H1 (cell line): ENCODE results near the gene DDX49. TPM values are rescaled to one million over a fixed set of nuclear protein-coding genes. Genes with fewer than 3 reads are reported as not detected.

Experiments used
- CTCF ChIA-PET: fragments of 300-600 bp; sonication (Branson Sonifier 250); formaldehyde crosslinking; loops from one replicate; lab custom pipeline; 2021; ENCODE audit not compliant: partially characterized antibody; lab: Charles Lee
- POLR2A ChIA-PET: fragments of 300-600 bp; sonication (Branson Sonifier 250); formaldehyde crosslinking; loops from one replicate; lab custom pipeline; 2021; ENCODE audit warnings: inconsistent platforms; ENCODE audit not compliant: partially characterized antibody; lab: Charles Lee
- DNase-seq, 2 experiments: peaks; one replicate each; pipeline versions ENCODE4 v3.0.0 to v3.0.0-alpha.2; 2010 to 2022; ENCODE audit warnings: low spot score in 2 of 2, low read depth in 1 of 2, mixed read lengths in 1 of 2
- FAIRE-seq: peaks from 2 replicates; lab custom pipeline; 2011; peaks lifted over from hg19 to GRCh38; lab: Jason Lieb, UNC
- H2AFZ ChIP-seq: 2 replicates; pipeline ENCODE4 v1.8.1; 2012; ENCODE audit warnings: low read length, inconsistent platforms
- H2AK5ac ChIP-seq: 2 replicates; pipeline ENCODE4 v1.6.1; 2013; ENCODE audit warnings: low read depth, low read length
- H2BK120ac ChIP-seq: replicated peaks from 2 replicates; pipeline ENCODE3; 2013; ENCODE audit warnings: low read depth, low read length, inconsistent platforms
- H2BK12ac ChIP-seq: 2 replicates; pipeline ENCODE4 v1.6.1; 2013; ENCODE audit warnings: low read depth, low read length
- H2BK15ac ChIP-seq: 2 replicates; pipeline ENCODE4 v1.6.1; 2013; ENCODE audit warnings: low read length
- H2BK20ac ChIP-seq: 2 replicates; pipeline ENCODE4 v1.6.1; 2013; ENCODE audit warnings: low read length
- H2BK5ac ChIP-seq: 2 replicates; pipeline ENCODE4 v1.6.1; 2013; ENCODE audit warnings: low read depth, low read length
- H3K14ac ChIP-seq: 2 replicates; pipeline ENCODE4 v1.6.1; 2013; ENCODE audit warnings: inconsistent platforms; ENCODE audit not compliant: insufficient read length
- H3K18ac ChIP-seq: 2 replicates; pipeline ENCODE4 v1.6.1; 2013; ENCODE audit warnings: low read length; ENCODE audit errors: extremely low read depth
- H3K23ac ChIP-seq: 2 replicates; pipeline ENCODE4 v1.6.1; 2013; ENCODE audit warnings: inconsistent platforms; ENCODE audit not compliant: insufficient read length
- H3K23me2 ChIP-seq: 2 replicates; pipeline ENCODE4 v1.6.1; 2013; ENCODE audit warnings: low read depth, low read length
- H3K27ac ChIP-seq: 2 replicates; pipeline ENCODE4 v1.6.1; 2011; ENCODE audit warnings: low read depth, low read length, inconsistent platforms
- H3K27me3 ChIP-seq, 4 experiments: replicated peaks in 1 of 4; 1 replicate in 1 of 4; 2 replicates in 3 of 4; pipeline versions ENCODE4 v1.6.1 to v1.8.1; 2011 to 2013; ENCODE audit warnings: low read length in 3 of 4, mild to moderate bottlenecking in 3 of 4, inconsistent platforms in 2 of 4, mixed read lengths in 2 of 4, moderate library complexity in 1 of 4; ENCODE audit not compliant: control insufficient read depth in 3 of 4, insufficient read depth in 3 of 4; ENCODE audit errors: extremely low read depth in 1 of 4
- H3K36me3 ChIP-seq, 4 experiments: 2 replicates each; pipeline versions ENCODE4 v1.6.1 to v1.8.1; 2011 to 2013; ENCODE audit warnings: mild to moderate bottlenecking in 4 of 4, low read length in 3 of 4, moderate library complexity in 2 of 4, control low read depth in 1 of 4, inconsistent platforms in 1 of 4; ENCODE audit not compliant: insufficient read depth in 4 of 4, control insufficient read depth in 2 of 4
- H3K4ac ChIP-seq: replicated peaks from 2 replicates; pipeline ENCODE3; 2013; ENCODE audit warnings: low read length, low read depth, mixed read lengths, inconsistent platforms; ENCODE audit not compliant: insufficient read length
- H3K4me1 ChIP-seq, 4 experiments: replicated peaks in 1 of 4; 1 replicate in 1 of 4; 2 replicates in 3 of 4; pipeline versions ENCODE4 v1.6.1 to v1.8.1; 2011 to 2013; ENCODE audit warnings: low read length in 3 of 4, inconsistent platforms in 2 of 4, mixed read lengths in 1 of 4; ENCODE audit not compliant: insufficient read depth in 4 of 4, control insufficient read depth in 3 of 4
- H3K4me2 ChIP-seq, 2 experiments: 2 replicates each; pipeline versions ENCODE4 v1.6.1 to v1.8.1; 2011 to 2013; ENCODE audit warnings: low read depth in 2 of 2, low read length in 2 of 2, control low read depth in 1 of 2, inconsistent platforms in 1 of 2, mild to moderate bottlenecking in 1 of 2; ENCODE audit not compliant: insufficient read depth in 1 of 2
- H3K4me3 ChIP-seq, 4 experiments: fragments of 200-600, 300-600 bp in 1 of 4; sonication (generic), shearing (Covaris generic), sonication (Bioruptor Twin) in 1 of 4; 2 replicates each; pipeline versions ENCODE4 v1.5.1 to v1.8.1; 2011 to 2016; ENCODE audit warnings: low read length in 4 of 4, low read depth in 3 of 4, control low read depth in 2 of 4, inconsistent platforms in 2 of 4, mild to moderate bottlenecking in 2 of 4, mixed read lengths in 1 of 4, moderate library complexity in 1 of 4; ENCODE audit not compliant: insufficient read depth in 2 of 4; ENCODE audit errors: extremely low read depth in 1 of 4
- H3K56ac ChIP-seq: replicated peaks from 2 replicates; pipeline ENCODE3; 2013; ENCODE audit warnings: low read depth, mild to moderate bottlenecking, mixed read lengths, low read length, inconsistent platforms; ENCODE audit not compliant: insufficient read length
- H3K79me1 ChIP-seq: 2 replicates; pipeline ENCODE4 v1.6.1; 2013; ENCODE audit warnings: low read depth, low read length, control low read depth
- H3K79me2 ChIP-seq, 2 experiments: 2 replicates each; pipeline versions ENCODE4 v1.6.1 to v1.8.1; 2012 to 2013; ENCODE audit warnings: low read length in 2 of 2, mild to moderate bottlenecking in 2 of 2, inconsistent platforms in 1 of 2; ENCODE audit not compliant: insufficient read depth in 2 of 2, control insufficient read depth in 1 of 2
- H3K9ac ChIP-seq, 4 experiments: replicated peaks in 1 of 4; 1 replicate in 1 of 4; 2 replicates in 3 of 4; pipeline versions ENCODE4 v1.6.1 to v1.8.1; 2011 to 2013; ENCODE audit warnings: low read depth in 3 of 4, low read length in 3 of 4, control low read depth in 2 of 4, mild to moderate bottlenecking in 2 of 4, moderate library complexity in 2 of 4, inconsistent platforms in 1 of 4; ENCODE audit errors: extremely low read depth in 1 of 4
- H3K9me3 ChIP-seq, 2 experiments: 2 replicates each; pipeline versions ENCODE4 v1.6.1 to v1.8.1; 2012 to 2013; ENCODE audit warnings: mild to moderate bottlenecking in 2 of 2, moderate library complexity in 2 of 2, control low read depth in 1 of 2, inconsistent platforms in 1 of 2, low read depth in 1 of 2, low read length in 1 of 2, mixed read lengths in 1 of 2; ENCODE audit not compliant: insufficient read depth in 2 of 2
- H4K20me1 ChIP-seq, 2 experiments: replicated peaks in 1 of 2; 2 replicates each; pipeline versions ENCODE3 to v1.8.1; 2011 to 2013; ENCODE audit warnings: inconsistent platforms in 2 of 2, low read length in 2 of 2, mild to moderate bottlenecking in 1 of 2; ENCODE audit not compliant: insufficient read depth in 2 of 2, control insufficient read depth in 1 of 2
- H4K5ac ChIP-seq: 2 replicates; pipeline ENCODE4 v1.6.1; 2013; ENCODE audit warnings: low read length, low read depth, mixed read lengths, inconsistent platforms; ENCODE audit not compliant: insufficient read length
- H4K8ac ChIP-seq: 2 replicates; pipeline ENCODE4 v1.8.0; 2013; ENCODE audit warnings: mild to moderate bottlenecking, moderate library complexity, low read length, inconsistent platforms; ENCODE audit not compliant: insufficient read depth; ENCODE audit errors: extremely low read depth
- H4K91ac ChIP-seq: replicated peaks from 2 replicates; pipeline ENCODE3; 2013; ENCODE audit warnings: low read length, mixed read lengths, inconsistent platforms; ENCODE audit not compliant: insufficient read length
- CBX5 ChIP-seq: fragments of 300-800, 300-1000 bp; sonication (generic); IDR thresholded peaks from 2 replicates; pipeline ENCODE4 v1.7.1; 2016; ENCODE audit warnings: antibody characterized with exemption, low read length, low read depth
- CEBPB ChIP-seq: IDR thresholded peaks from 2 replicates; pipeline ENCODE4 v1.6.1; 2012; ENCODE audit warnings: low read depth, low read length
- CHD2 ChIP-seq: IDR thresholded peaks from 2 replicates; pipeline ENCODE4 v1.6.1; 2012; ENCODE audit warnings: low read length, improper control_type of control experiment
- CREB1 ChIP-seq: IDR thresholded peaks from 2 replicates; pipeline ENCODE4 v1.6.1; 2012; ENCODE audit warnings: inconsistent platforms
- EGR1 ChIP-seq: IDR thresholded peaks from 2 replicates; pipeline ENCODE4 v1.6.1; 2011; ENCODE audit warnings: low read depth, low read length, borderline replicate concordance
- FOSL1 ChIP-seq: IDR thresholded peaks from 2 replicates; pipeline ENCODE4 v1.6.1; 2011; ENCODE audit warnings: mild to moderate bottlenecking, low read depth, low read length, moderate library complexity; ENCODE audit not compliant: insufficient read depth
- GABPA ChIP-seq: IDR thresholded peaks from 2 replicates; pipeline ENCODE4 v1.6.1; 2011; ENCODE audit warnings: mild to moderate bottlenecking, low read length, moderate library complexity, borderline replicate concordance; ENCODE audit not compliant: insufficient read depth
- SIRT6 ChIP-seq: IDR thresholded peaks from one replicate; pipeline ENCODE4 v1.7.1; 2012; ENCODE audit warnings: low read length, inconsistent platforms
- SRF ChIP-seq: IDR thresholded peaks from 2 replicates; pipeline ENCODE4 v1.6.1; 2011; ENCODE audit warnings: mild to moderate bottlenecking, low read depth, low read length, moderate library complexity
- TBP ChIP-seq: IDR thresholded peaks from 2 replicates; pipeline ENCODE4 v1.6.1; 2011; ENCODE audit warnings: low read depth, low read length, improper control_type of control experiment
- TCF12 ChIP-seq: IDR thresholded peaks from 2 replicates; pipeline ENCODE4 v1.6.1; 2011; ENCODE audit warnings: low read depth, mild to moderate bottlenecking, low read length
- YY1 ChIP-seq: IDR thresholded peaks from 2 replicates; pipeline ENCODE4 v1.6.1; 2011; ENCODE audit warnings: low read depth, mild to moderate bottlenecking, low read length
- WGBS, 2 experiments: shearing (Covaris generic) in 1 of 2; methylation state at CpG; one replicate each; pipeline versions ENCODE4 v1.1.6 to v1.1.7; 2013 to 2015; ENCODE audit warnings: low lambda C conversion rate in 2 of 2, mixed read lengths in 2 of 2, inconsistent platforms in 1 of 2, low coverage in 1 of 2, missing lambda C conversion rate in 1 of 2; ENCODE audit not compliant: insufficient replicate concordance in 2 of 2, insufficient coverage in 1 of 2, insufficient read length in 1 of 2; ENCODE audit errors: extremely low coverage in 1 of 2, missing lambda C conversion rate in 1 of 2; 5-methylcytosine and 5-hydroxymethylcytosine counted together
- polyA plus RNA-seq, 7 experiments: library from polyadenylated mRNA; depleted of rRNA in 3 of 7; stranded (reverse) in 5 of 7; unstranded in 2 of 7; fragments of >200 nt in 5 of 7; fragments of 200-250 nt in 2 of 7; gene quantifications; 1 replicate in 5 of 7; 2 replicates in 1 of 7; 4 replicates in 1 of 7; pipeline versions ENCODE4 v1.2.1 to v1.2.3, GENCODE V29; 2011 to 2013; ENCODE audit warnings: missing spikeins in 2 of 7, mixed read lengths in 2 of 7
- total RNA-seq: library from RNA; stranded (reverse); fragmentation: NEBNext Ultra II Directional; extraction: Animal tissue kit (Norgen Biotek cat#: 25700); gene quantifications from 2 replicates; pipeline ENCODE4 v1.2.1, GENCODE V29; 2021

Gene DDX49
- total and polyA plus RNA-seq, 2 of the 8 experiments (the other 6 are each of a cell fraction or from before 2014, with no cell fraction given) = 41.3 to 46.5 TPM

GRCh38 chr19:18939922-18940768 is 20.6 kb downstream of the DDX49 start:
- CTCF ChIA-PET = interaction anchor here (0.6 to 1.5 kb wide), 7 partner anchors 8 to 522 kb away, joined by 3 to 6 read pairs (median 3); no protein-coding TSS in a partner anchor
- DNase-seq (peak; percentile 47 to 88), FAIRE-seq (no peak)
- peak overlapping the region; percentile 39 for H3K56ac ChIP-seq
- no peak overlapping the region for H2AK5ac ChIP-seq
- H3K79me1 ChIP-seq = peaks cover 3% of the 10 kb centered on the region; the same call in 1 of the 2 replicates
- WGBS, 2 experiments = 0% methylated on average over 29 of the region's 47 CpGs; no CpG with 5 or more reads in 1 of the 2 experiments
- peak overlapping the region; percentile 50 for H2BK120ac ChIP-seq
- no peaks in the 10 kb centered on the region for H3K27me3 ChIP-seq
- peak overlapping the region; percentile 70 to 80 for H3K4me2 ChIP-seq
- peak overlapping the region; percentile 35 for H4K8ac ChIP-seq
- H3K4ac ChIP-seq = peak overlapping the region; percentile 98
- no peak overlapping the region for H3K14ac ChIP-seq
- H3K79me2 ChIP-seq = peaks cover 0 to 5% of the 10 kb centered on the region in 2 experiments; a peak in 1 of 4 replicates
- H3K23me2 ChIP-seq = peaks cover 10% of the 10 kb centered on the region; the same call in 1 of the 2 replicates
- H4K91ac ChIP-seq = peak overlapping the region; percentile 65
- H4K5ac ChIP-seq = peak overlapping the region; percentile 91
- peak overlapping the region in 3 of 4 experiments; percentile 1 to 48 (median 48); a peak in 4 of 7 replicates for H3K9ac ChIP-seq
- POLR2A ChIA-PET = interaction anchor here (0.8 to 2.2 kb wide), 13 partner anchors 8 to 59 kb away, joined by 3 to 18 read pairs (median 5); partner anchors contain the start of genes COPE and DDX49
- H3K9me3 ChIP-seq = no peaks in the 10 kb centered on the region
- H3K36me3 ChIP-seq = peaks cover 2 to 15% (median 4%) of the 10 kb centered on the region in 4 experiments; a peak in 4 of 8 replicates
- no peak overlapping the region for H2BK20ac ChIP-seq
- no peak overlapping the region for H3K27ac ChIP-seq
- no peak overlapping the region for H3K23ac ChIP-seq
- peak overlapping the region; percentile 15; the same call in 1 of the 2 replicates for H2BK5ac ChIP-seq
- H3K4me1 ChIP-seq = peaks cover 5 to 18% (median 9%) of the 10 kb centered on the region in 4 experiments
- peak overlapping the region; percentile 85 for H3K18ac ChIP-seq
- no peak overlapping the region for H2BK15ac ChIP-seq
- peak overlapping the region; percentile 45 to 77 (median 66) for H3K4me3 ChIP-seq
- H4K20me1 ChIP-seq = peaks cover 1 to 2% of the 10 kb centered on the region in 2 experiments
- no peak overlapping the region; the same call in 1 of the 2 replicates for H2BK12ac ChIP-seq
- no peak overlapping the region for H2AFZ ChIP-seq
- TF ChIP-seq EGR1 (no peak), TCF12 (0 out of 2 replicates have a peak, but pooled peaks have one; percentile 56), SRF (no peak), CEBPB (no peak), CHD2 (no peak), TBP (no peak), YY1 (no peak), CBX5 (no peak), CREB1 (no peak; the same call in 1 of the 2 replicates), FOSL1 (no peak), GABPA (0 out of 2 replicates have a peak, but pooled peaks have one; percentile 36), SIRT6 (no peak)
